Dermis blood vessel endothelial cell (primary cell): ENCODE measurements around the gene ATP4A. TPM values are rescaled to one million over a fixed set of nuclear protein-coding genes. Genes with fewer than 3 reads are reported as not detected.

Source experiments
- DNase-seq: peaks from one replicate; pipeline ENCODE4 v3.0.0; 2010
- total RNA-seq: library from RNA; depleted of rRNA; stranded (reverse); fragments of >200 nt; gene quantifications from 2 replicates; pipeline ENCODE4 v1.2.3, GENCODE V29; 2014

ATP4A gene
- total RNA-seq, 1 donor from 2014 or later: not detected

- no peak for DNase-seq
Measured at GRCh38 chr19:35565016-35565856, 1.8 kb upstream of the ATP4A start.

GRCh38 chr19:35562776-35563175, 682 bp downstream of the ATP4A start:
- no peak for DNase-seq

DNA sequence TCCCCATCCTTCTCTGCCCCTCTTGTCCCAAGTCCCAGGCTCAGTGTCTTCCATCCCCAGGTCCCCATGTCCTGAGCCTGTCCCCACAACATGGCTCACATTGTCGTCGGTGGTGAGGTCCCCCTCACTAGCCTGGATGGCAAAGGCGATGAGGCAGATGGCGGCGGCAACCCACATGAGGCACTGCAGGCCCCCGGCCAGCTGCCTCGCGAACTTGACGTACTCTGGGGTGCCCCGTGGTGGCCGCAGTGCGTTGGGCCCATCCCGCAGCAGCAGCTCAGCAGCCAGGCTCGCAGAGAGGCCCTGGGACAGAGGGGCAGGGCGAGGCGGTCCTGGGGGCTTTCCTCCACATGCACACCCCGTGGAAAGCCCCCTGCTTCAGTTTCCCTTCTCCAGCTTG, 1.1 kb downstream of the ATP4A start:
- no peak for DNase-seq

- no peak for DNase-seq
Measured at GRCh38 chr19:35561436-35561835, 2.0 kb downstream of the ATP4A start.

GRCh38 chr19:35560677-35561076, 2.8 kb downstream of the ATP4A start:
- DNase-seq: no peak

GRCh38 chr19:35560271-35560670, 3.2 kb downstream of the ATP4A start:
- no peak for DNase-seq

- no peak for DNase-seq
Measured at GRCh38 chr19:35559781-35560180, 3.7 kb downstream of the ATP4A start.

DNA sequence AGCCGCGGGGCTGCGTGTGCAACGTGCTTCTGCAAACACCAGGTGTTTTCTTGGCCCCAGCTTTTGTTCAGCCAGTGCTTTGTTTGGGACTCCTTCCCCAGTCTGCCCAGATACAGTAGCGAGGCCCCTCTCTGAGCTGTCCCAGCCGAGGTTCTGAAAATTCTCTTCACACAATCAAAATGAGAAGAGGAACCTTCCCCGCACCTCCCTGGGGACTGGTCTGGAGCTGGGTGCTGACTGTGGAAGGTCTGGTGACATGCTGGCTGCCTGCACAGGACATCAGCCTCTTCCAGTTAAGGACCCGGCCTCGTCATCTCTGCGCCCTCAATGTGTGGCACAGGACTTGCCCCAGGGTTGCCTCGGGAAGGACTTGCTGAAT, 4.2 kb downstream of the ATP4A start:
- no peak for DNase-seq

DNA sequence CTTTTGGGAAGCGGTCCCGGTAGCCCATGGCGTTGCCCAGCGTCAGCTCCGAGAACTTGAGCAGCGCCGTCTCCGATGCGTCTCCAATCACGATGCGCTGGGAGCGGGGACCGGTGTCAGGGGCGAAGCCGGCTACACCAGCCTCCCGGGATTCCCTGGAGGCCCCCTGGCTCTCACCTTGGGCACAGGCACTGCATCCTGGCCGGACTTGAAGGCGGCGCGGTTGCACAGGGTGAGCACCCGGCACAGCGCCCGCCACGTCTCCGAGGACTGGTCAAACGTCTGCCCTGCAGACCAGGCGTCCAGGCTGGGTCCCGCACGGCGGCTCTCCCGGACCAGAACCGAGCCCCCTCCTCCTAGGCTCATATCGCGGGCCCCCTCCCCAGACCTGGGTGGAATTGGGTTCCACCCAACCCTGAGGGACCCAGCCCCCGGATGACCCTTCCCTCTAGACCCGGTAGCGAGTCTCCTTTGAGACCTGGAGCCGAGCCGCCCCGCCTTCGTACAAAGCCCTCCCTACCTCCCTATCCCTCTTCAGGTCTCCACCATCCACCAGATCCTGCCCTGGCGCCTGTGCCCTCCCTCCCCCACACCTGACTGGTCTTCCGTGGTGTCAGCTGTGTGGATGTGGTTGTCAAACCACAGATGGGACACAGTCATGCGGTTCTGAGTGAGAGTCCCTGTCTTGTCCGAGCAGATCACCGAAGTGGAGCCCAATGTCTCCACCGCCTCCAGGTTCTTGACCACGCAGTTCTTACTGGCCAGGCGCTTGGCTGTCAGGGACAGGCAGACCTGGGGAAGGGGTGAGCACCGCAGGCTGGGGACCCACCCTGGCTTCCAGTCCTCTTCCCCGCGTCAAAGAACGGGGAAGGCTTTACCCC, 4.8 kb downstream of the ATP4A start:
- DNase-seq: no peak

GRCh38 chr19:35557539-35558399, 5.7 kb downstream of the ATP4A start:
- peak; percentile 52 for DNase-seq

GRCh38 chr19:35556846-35557538, 6.5 kb downstream of the ATP4A start:
- no peak for DNase-seq

DNA sequence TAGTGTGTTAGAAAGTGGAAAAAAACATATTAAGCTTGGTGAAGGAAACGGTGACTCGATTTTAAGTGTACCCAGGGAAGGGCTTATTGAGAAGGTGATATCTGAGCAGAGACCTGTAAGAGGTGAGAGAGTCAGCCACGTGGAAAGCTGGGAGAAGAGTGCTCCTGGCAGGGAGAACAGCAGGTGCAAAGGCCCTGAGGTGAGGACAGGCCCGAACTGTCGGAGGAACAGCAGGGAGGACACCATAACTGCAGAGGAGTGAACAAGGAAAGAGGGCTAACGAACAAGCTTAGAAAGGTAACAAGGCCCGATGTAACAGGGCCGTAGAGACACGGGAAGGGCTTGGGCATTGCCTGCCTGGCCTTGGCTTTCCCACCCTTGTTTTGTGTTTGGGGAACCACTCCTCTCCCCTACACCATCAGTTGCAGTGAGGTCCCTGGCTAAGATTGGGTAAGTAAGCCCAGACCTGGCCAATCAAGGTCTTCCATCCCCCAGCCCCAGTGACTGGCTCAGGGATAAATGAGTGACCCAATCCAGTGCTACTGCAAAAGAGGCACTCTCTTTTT, 7.3 kb downstream of the ATP4A start:
- no peak for DNase-seq

DNA sequence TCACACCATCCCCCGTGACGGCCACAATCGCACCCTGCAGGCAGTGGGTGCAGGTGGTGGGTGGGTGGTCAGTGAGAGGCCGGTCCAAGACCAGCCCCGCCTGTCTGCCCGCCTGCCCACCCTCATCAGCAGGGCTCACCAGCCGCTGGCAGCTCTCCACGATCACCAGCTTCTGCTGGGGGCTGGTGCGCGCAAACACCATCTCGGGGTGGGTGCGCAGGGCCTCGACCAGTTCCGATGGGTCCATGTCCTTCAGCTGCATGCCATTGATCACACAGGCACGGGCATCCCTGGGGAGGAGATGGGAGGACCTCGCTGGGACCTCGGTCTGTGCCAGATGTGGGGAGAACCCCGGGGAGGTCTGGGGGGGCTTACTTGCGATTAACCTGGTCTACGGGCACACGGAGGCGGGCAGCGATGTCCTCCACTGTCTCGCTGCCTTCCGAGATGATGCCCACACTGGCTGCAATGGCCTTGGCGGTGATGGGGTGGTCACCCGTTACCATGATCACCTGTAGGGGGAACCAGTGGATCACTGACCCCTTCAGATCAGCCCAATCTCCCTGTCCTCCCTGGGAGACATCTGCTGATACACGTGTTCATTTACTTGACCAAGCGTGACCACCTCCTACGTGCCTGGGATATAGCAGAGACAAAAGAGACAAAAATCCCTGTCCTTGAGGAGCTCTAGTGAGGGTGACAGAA, 8.0 kb downstream of the ATP4A start:
- DNase-seq: peak; percentile 50

- DNase-seq: no peak
Measured at GRCh38 chr19:35554076-35554475, 9.4 kb downstream of the ATP4A start.

GRCh38 chr19:35553385-35554000, 10.0 kb downstream of the ATP4A start:
- no peak for DNase-seq

GRCh38 chr19:35552534-35553384, 10.7 kb downstream of the ATP4A start:
- no peak for DNase-seq

DNA sequence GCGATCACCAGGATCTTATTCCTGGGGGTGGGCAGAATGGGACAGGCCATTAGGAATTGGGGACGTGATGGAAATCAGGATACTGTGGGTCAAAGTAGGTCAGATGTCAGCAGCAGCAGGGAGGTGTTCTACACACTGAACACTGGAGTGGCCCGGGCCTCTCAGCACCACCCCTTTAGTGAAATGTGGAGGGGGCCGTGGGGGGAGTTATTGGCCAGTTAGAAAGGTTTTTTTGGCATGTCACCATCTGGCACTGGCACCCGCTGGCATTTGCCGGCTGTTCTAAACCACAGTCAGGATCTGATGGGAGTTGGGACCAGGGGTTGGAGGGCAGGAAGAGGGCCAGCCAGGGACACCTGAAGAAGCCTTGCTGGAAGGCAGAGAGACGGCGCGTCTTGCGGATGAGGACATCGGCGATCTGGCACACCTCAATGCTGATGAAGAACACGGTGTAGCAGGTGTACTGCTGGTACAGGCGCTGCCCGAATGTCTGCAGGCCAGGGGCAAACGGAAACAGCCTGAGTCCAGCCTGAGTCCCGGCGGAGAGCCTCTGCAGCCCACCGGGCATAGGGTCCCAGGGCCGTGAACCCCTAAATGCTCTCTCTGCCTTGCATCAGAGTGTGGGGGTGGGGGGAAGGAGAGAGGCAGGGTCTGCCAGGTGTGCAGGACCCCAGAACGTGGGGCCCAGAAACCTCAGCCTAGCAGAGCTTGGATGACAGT, 12.2 kb downstream of the ATP4A start:
- no peak for DNase-seq

- DNase-seq: no peak
Measured at GRCh38 chr19:35549879-35550523, 13.5 kb downstream of the ATP4A start.
